Subcutaneous abdominal adipose tissue (tissue), 5 donors: ENCODE data around the gene CCDC148.
"Not testable (repeated sequence)": the region's sequence is repeated elsewhere in the genome, so short reads cannot be mapped to it uniquely, and the experiment has no call there.

ENCODE experiments used
- H3K27ac ChIP-seq: one replicate; pipeline ENCODE4 v1.7.0; 2013; ENCODE audit warnings: low read depth, mild to moderate bottlenecking, inconsistent platforms, low read length, moderate library complexity
- H3K27me3 ChIP-seq, 5 donors: one replicate each; pipeline ENCODE4 v1.7.0; 2013; ENCODE audit warnings: low read length in 5 of 5, inconsistent platforms in 1 of 5; ENCODE audit not compliant: control insufficient read depth in 5 of 5, insufficient read depth in 4 of 5
- H3K36me3 ChIP-seq, 5 donors: one replicate each; pipeline ENCODE4 v1.7.0; 2013; ENCODE audit warnings: low read length in 5 of 5; ENCODE audit not compliant: control insufficient read depth in 5 of 5, insufficient read depth in 5 of 5
- H3K4me1 ChIP-seq, 5 donors: one replicate each; pipeline ENCODE4 v1.7.0; 2013; ENCODE audit warnings: low read length in 5 of 5, mild to moderate bottlenecking in 3 of 5, moderate library complexity in 1 of 5; ENCODE audit not compliant: control insufficient read depth in 5 of 5, insufficient read depth in 5 of 5
- H3K4me3 ChIP-seq, 5 donors: one replicate each; pipeline ENCODE4 v1.7.0; 2013; ENCODE audit warnings: low read length in 5 of 5, low read depth in 1 of 5
- H3K9ac ChIP-seq, 5 donors: one replicate each; pipeline ENCODE4 v1.7.0; 2013; ENCODE audit warnings: low read length in 5 of 5, mild to moderate bottlenecking in 4 of 5, moderate library complexity in 3 of 5
- H3K9me3 ChIP-seq, 5 donors: one replicate each; pipeline ENCODE4 v1.7.0; 2013; ENCODE audit warnings: low read length in 5 of 5; ENCODE audit not compliant: control insufficient read depth in 5 of 5
- donor health status: healthy.
- donor health status: healthy.
- donor health status: healthy.
- donor health status: healthy.
- donor health status: healthy.

Gene CCDC148

GRCh38 chr2:158443606-158444005 is 12.9 kb downstream of the CCDC148 start:
- no peak overlapping the region for H3K9ac ChIP-seq
- H3K9me3 ChIP-seq, result peaks cover 0 to 2% (median 0%) of the 10 kb centered on the region in 5 donors
- H3K4me3 ChIP-seq, result no peak overlapping the region
- H3K4me1 ChIP-seq, result no peaks in the 10 kb centered on the region
- no peak overlapping the region for H3K27ac ChIP-seq
- no peaks in the 10 kb centered on the region for H3K27me3 ChIP-seq
- H3K36me3 ChIP-seq, result no peaks in the 10 kb centered on the region

GRCh38 chr2:158439062-158439461 is 17.5 kb downstream of the CCDC148 start:
- H3K4me1 ChIP-seq, H3K9me3 ChIP-seq, H3K27ac ChIP-seq, H3K4me3 ChIP-seq, H3K27me3 ChIP-seq, H3K36me3 ChIP-seq, H3K9ac ChIP-seq: not testable (repeated sequence)

GRCh38 chr2:158433716-158434115 is 22.8 kb downstream of the CCDC148 start:
- H3K9me3 ChIP-seq, result peaks cover 0 to 21% (median 13%) of the 10 kb centered on the region in 5 donors
- H3K27me3 ChIP-seq, H3K4me1 ChIP-seq, H3K4me3 ChIP-seq, H3K36me3 ChIP-seq, H3K9ac ChIP-seq, H3K27ac ChIP-seq: not testable (repeated sequence)

- Histone ChIP-seq H3K4me3 (no peak overlapping the region), H3K9ac (no peak overlapping the region), H3K27ac (no peak overlapping the region), H3K27me3 (no peaks in the 10 kb centered on the region), H3K36me3 (no peaks in the 10 kb centered on the region), H3K4me1 (no peaks in the 10 kb centered on the region), H3K9me3 (peaks cover 0 to 21% (median 13%) of the 10 kb centered on the region in 5 donors)
Observed at GRCh38 chr2:158432117-158432516, 24.4 kb downstream of the CCDC148 start.

GRCh38 chr2:158414538-158414937 is 42.0 kb downstream of the CCDC148 start:
- Histone ChIP-seq H3K9ac (no peak overlapping the region), H3K27me3 (no peaks in the 10 kb centered on the region), H3K36me3 (no peaks in the 10 kb centered on the region), H3K9me3 (peaks cover 9 to 21% (median 13%) of the 10 kb centered on the region in 5 donors), H3K4me3 (no peak overlapping the region), H3K4me1 (no peaks in the 10 kb centered on the region), H3K27ac (no peak overlapping the region)

GRCh38 chr2:158413581-158413980 is 43.0 kb downstream of the CCDC148 start:
- Histone ChIP-seq H3K4me3 (no peak overlapping the region), H3K27ac (no peak overlapping the region), H3K9ac (no peak overlapping the region), H3K36me3 (no peaks in the 10 kb centered on the region), H3K9me3 (peaks cover 9 to 22% (median 13%) of the 10 kb centered on the region in 5 donors), H3K27me3 (no peaks in the 10 kb centered on the region), H3K4me1 (no peaks in the 10 kb centered on the region)

- no peaks in the 10 kb centered on the region for H3K4me1 ChIP-seq
- H3K27ac ChIP-seq, result no peak overlapping the region
- H3K9ac ChIP-seq, result no peak overlapping the region
- no peaks in the 10 kb centered on the region for H3K27me3 ChIP-seq
- H3K36me3 ChIP-seq, result no peaks in the 10 kb centered on the region
- H3K9me3 ChIP-seq, result peaks cover 9 to 22% (median 13%) of the 10 kb centered on the region in 5 donors
- H3K4me3 ChIP-seq, result no peak overlapping the region
Observed at GRCh38 chr2:158412206-158412605, 44.3 kb downstream of the CCDC148 start.

GRCh38 chr2:158411748-158412147 is 44.8 kb downstream of the CCDC148 start:
- no peak overlapping the region for H3K27ac ChIP-seq
- H3K36me3 ChIP-seq, result no peaks in the 10 kb centered on the region
- no peaks in the 10 kb centered on the region for H3K27me3 ChIP-seq
- no peak overlapping the region for H3K4me3 ChIP-seq
- H3K9me3 ChIP-seq, result peaks cover 9 to 22% (median 13%) of the 10 kb centered on the region in 5 donors
- no peak overlapping the region for H3K9ac ChIP-seq
- H3K4me1 ChIP-seq, result no peaks in the 10 kb centered on the region

- Histone ChIP-seq H3K4me3 (no peak overlapping the region), H3K9me3 (peaks cover 6 to 18% (median 12%) of the 10 kb centered on the region in 5 donors), H3K27me3 (no peaks in the 10 kb centered on the region), H3K9ac (no peak overlapping the region), H3K4me1 (no peaks in the 10 kb centered on the region), H3K36me3 (no peaks in the 10 kb centered on the region), H3K27ac (no peak overlapping the region)
Observed at GRCh38 chr2:158410132-158410531, 46.4 kb downstream of the CCDC148 start.

GRCh38 chr2:158407031-158407430 is 49.5 kb downstream of the CCDC148 start:
- H3K9ac ChIP-seq, result no peak overlapping the region
- H3K4me1 ChIP-seq, result no peaks in the 10 kb centered on the region
- no peak overlapping the region for H3K4me3 ChIP-seq
- no peaks in the 10 kb centered on the region for H3K36me3 ChIP-seq
- no peaks in the 10 kb centered on the region for H3K27me3 ChIP-seq
- no peak overlapping the region for H3K27ac ChIP-seq
- peaks cover 6 to 18% (median 12%) of the 10 kb centered on the region in 5 donors for H3K9me3 ChIP-seq

GRCh38 chr2:158405341-158405740 is 51.2 kb downstream of the CCDC148 start:
- Histone ChIP-seq H3K36me3 (no peaks in the 10 kb centered on the region), H3K9me3 (peaks cover 0 to 8% (median 5%) of the 10 kb centered on the region in 5 donors), H3K27ac (no peak overlapping the region), H3K4me1 (no peaks in the 10 kb centered on the region), H3K27me3 (no peaks in the 10 kb centered on the region), H3K9ac (no peak overlapping the region), H3K4me3 (no peak overlapping the region)
